HG03159 (cell line): ENCODE measurements around the gene SLC7A6.
A peak's percentile ranks its signal among the peaks of the same experiment; 100 is the strongest.

Experiments
- ATAC-seq: cut with Tn5 transposase; IDR thresholded peaks from one replicate; pipeline ENCODE4 v1.9.1; 2021; ENCODE audit warnings: mild to moderate bottlenecking, moderate library complexity; ENCODE audit not compliant: unreplicated experiment

Gene SLC7A6

GRCh38 chr16:68234188-68235107, 29.9 kb upstream of the SLC7A6 start:
- ATAC-seq, result no peak

- ATAC-seq, result no peak
Observed at GRCh38 chr16:68235108-68235886, 29.0 kb upstream of the SLC7A6 start.

- no peak for ATAC-seq
Observed at GRCh38 chr16:68235887-68236136, 28.5 kb upstream of the SLC7A6 start, which contains the start of gene ESRP2. TSS of gene ESRP2 (minus strand) at chr16:68236127. CDS start at chr16:68236045, 82 bp downstream.

- ATAC-seq, result no peak
Observed at GRCh38 chr16:68236137-68236825, 28.0 kb upstream of the SLC7A6 start.

GRCh38 chr16:68236826-68237242, 27.5 kb upstream of the SLC7A6 start:
- ATAC-seq, result peak; percentile 10

GRCh38 chr16:68237243-68238028, 26.9 kb upstream of the SLC7A6 start:
- ATAC-seq, result peak; percentile 75

GRCh38 chr16:68238029-68238345, 26.3 kb upstream of the SLC7A6 start:
- ATAC-seq, result no peak

GRCh38 chr16:68242085-68242484, 22.2 kb upstream of the SLC7A6 start:
- ATAC-seq, result no peak

- ATAC-seq, result no peak
Observed at GRCh38 chr16:68242926-68243858, 21.1 kb upstream of the SLC7A6 start.

GRCh38 chr16:68244481-68244902, 19.8 kb upstream of the SLC7A6 start:
- no peak for ATAC-seq

GRCh38 chr16:68244903-68245853, 19.1 kb upstream of the SLC7A6 start, which contains the start of gene PLA2G15:
TSS of gene PLA2G15 (plus strand) at chr16:68245373. CDS start at chr16:68245427, 54 bp downstream.
- peak; percentile 71 for ATAC-seq

- no peak for ATAC-seq
Observed at GRCh38 chr16:68246121-68246520, 18.2 kb upstream of the SLC7A6 start.

GRCh38 chr16:68246666-68247065, 17.7 kb upstream of the SLC7A6 start:
- no peak for ATAC-seq

- ATAC-seq, result no peak
Observed at GRCh38 chr16:68247400-68247799, 16.9 kb upstream of the SLC7A6 start.

- no peak for ATAC-seq
Observed at GRCh38 chr16:68247932-68248331, 16.4 kb upstream of the SLC7A6 start.

- ATAC-seq, result no peak
Observed at GRCh38 chr16:68249371-68249770, 15.0 kb upstream of the SLC7A6 start.

- ATAC-seq, result no peak
Observed at GRCh38 chr16:68250951-68251350, 13.4 kb upstream of the SLC7A6 start.

- no peak for ATAC-seq
Observed at GRCh38 chr16:68251832-68252231, 12.5 kb upstream of the SLC7A6 start.
